Activated T-cell treated with anti-CD3 and anti-CD28 coated beads, Interleukin-2, amount 50 U/mL, for 48 hours (primary cell): ENCODE data around the gene FCHO1.

ENCODE experiments used
- DNase-seq, 2 experiments: peaks; one replicate each; pipeline ENCODE4 v3.0.0-alpha.2; 2020

FCHO1 gene

GRCh38 chr19:17751103-17751911, at the start of gene FCHO1:
TSS of gene FCHO1 (plus strand) at chr19:17751477. CDS start at chr19:17755165, 3,688 bp downstream.
- DNase-seq = peak; percentile 86 to 89

- DNase-seq = peak; percentile 85 to 86
These were observed 47.3 kb upstream of the FCHO1 start for GRCh38 chr19:17703824-17704463.

GRCh38 chr19:17706750-17707181, 44.5 kb upstream of the FCHO1 start:
- no peak for DNase-seq

- DNase-seq = no peak
These were observed 39.4 kb upstream of the FCHO1 start for GRCh38 chr19:17711851-17712250.

- no peak for DNase-seq
These were observed 34.9 kb upstream of the FCHO1 start for GRCh38 chr19:17716309-17716929.

- DNase-seq = peak in 1 of 2 experiments; percentile 42
These were observed 32.7 kb upstream of the FCHO1 start for GRCh38 chr19:17718550-17718946.

GRCh38 chr19:17718947-17719711, 32.1 kb upstream of the FCHO1 start, which contains the start of gene MAP1S:
TSS of gene MAP1S (plus strand) at chr19:17719480. CDS start at chr19:17719503, 23 bp downstream.
- peak; percentile 78 to 83 for DNase-seq

- DNase-seq = peak; percentile 52 to 57
These were observed 31.4 kb upstream of the FCHO1 start for GRCh38 chr19:17719730-17720400.

GRCh38 chr19:17720440-17720839, 30.8 kb upstream of the FCHO1 start:
- DNase-seq = no peak

- DNase-seq = no peak
These were observed 30.1 kb upstream of the FCHO1 start for GRCh38 chr19:17721111-17721628.

- DNase-seq = peak; percentile 33 to 51
These were observed 29.5 kb upstream of the FCHO1 start for GRCh38 chr19:17721821-17722220.

GRCh38 chr19:17722655-17723240, 28.5 kb upstream of the FCHO1 start:
- no peak for DNase-seq

GRCh38 chr19:17724655-17725054, 26.6 kb upstream of the FCHO1 start:
- no peak for DNase-seq

GRCh38 chr19:17725422-17726078, 25.7 kb upstream of the FCHO1 start:
- peak in 1 of 2 experiments; percentile 50 for DNase-seq

- no peak for DNase-seq
These were observed 25.0 kb upstream of the FCHO1 start for GRCh38 chr19:17726136-17726741.

GRCh38 chr19:17726964-17727773, 24.1 kb upstream of the FCHO1 start:
- no peak for DNase-seq

GRCh38 chr19:17727843-17728242, 23.4 kb upstream of the FCHO1 start:
- no peak for DNase-seq

GRCh38 chr19:17733127-17733526, 18.1 kb upstream of the FCHO1 start:
- no peak for DNase-seq

GRCh38 chr19:17734146-17734545, 17.1 kb upstream of the FCHO1 start:
- no peak for DNase-seq

- no peak for DNase-seq
These were observed 15.9 kb upstream of the FCHO1 start for GRCh38 chr19:17735410-17735809.
